AG10803 (cell line): ENCODE results near the gene TICAM1.
"Not testable (repeated sequence)": the region's sequence is repeated elsewhere in the genome, so short reads cannot be mapped to it uniquely, and the experiment has no call there.

Experiments
- DNase-seq: peaks from one replicate; pipeline ENCODE4 v3.0.0; 2010; ENCODE audit warnings: low read depth
- H3K4me3 ChIP-seq: 2 replicates; pipeline ENCODE4 v1.5.1; 2011; ENCODE audit warnings: mild to moderate bottlenecking, low read length, control low read depth
- TF ChIP-seq, protein P1 (sequence below): conservative IDR thresholded peaks from 2 replicates; pipeline ENCODE4 v1.5.1; 2011; ENCODE audit warnings: mild to moderate bottlenecking, low read length, control low read depth, inconsistent platforms

Gene TICAM1

DNA sequence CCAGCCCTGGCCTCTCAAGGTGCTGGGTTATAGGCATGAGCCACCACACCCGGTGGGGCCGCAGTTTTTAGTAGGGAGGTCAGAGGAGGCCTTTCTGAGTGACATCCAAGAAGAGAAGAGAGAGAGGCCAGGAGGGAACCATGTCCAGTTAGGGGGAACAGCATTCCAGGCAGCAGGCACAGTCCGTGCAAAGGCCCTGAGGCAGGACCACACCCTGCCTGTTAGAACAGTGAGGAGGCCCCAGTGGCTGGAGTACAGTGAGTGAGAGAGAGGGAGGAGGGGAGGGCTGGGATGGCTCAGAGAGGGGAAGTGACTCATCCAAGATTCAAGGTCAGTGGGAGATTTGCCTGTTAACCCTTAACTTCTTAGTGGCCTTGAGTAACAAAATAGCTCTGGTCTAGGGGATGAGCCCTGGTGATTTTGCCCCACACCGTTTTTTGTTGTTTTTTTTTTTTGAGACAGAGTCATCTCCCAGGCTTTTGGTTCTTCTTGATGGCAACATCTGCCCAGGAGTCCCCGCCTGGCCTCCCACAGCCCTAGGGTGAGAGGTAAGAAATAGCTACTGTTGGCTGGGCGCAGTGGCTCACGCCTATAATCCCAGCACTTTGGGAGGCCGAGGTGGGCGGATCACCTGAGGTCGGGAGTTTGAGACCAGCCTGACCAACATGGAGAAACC lies 38.7 kb upstream of the TICAM1 start:
- TF ChIP-seq, protein P1, sequence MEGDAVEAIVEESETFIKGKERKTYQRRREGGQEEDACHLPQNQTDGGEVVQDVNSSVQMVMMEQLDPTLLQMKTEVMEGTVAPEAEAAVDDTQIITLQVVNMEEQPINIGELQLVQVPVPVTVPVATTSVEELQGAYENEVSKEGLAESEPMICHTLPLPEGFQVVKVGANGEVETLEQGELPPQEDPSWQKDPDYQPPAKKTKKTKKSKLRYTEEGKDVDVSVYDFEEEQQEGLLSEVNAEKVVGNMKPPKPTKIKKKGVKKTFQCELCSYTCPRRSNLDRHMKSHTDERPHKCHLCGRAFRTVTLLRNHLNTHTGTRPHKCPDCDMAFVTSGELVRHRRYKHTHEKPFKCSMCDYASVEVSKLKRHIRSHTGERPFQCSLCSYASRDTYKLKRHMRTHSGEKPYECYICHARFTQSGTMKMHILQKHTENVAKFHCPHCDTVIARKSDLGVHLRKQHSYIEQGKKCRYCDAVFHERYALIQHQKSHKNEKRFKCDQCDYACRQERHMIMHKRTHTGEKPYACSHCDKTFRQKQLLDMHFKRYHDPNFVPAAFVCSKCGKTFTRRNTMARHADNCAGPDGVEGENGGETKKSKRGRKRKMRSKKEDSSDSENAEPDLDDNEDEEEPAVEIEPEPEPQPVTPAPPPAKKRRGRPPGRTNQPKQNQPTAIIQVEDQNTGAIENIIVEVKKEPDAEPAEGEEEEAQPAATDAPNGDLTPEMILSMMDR, result no peak
- DNase-seq, result peak; percentile 94
- H3K4me3 ChIP-seq, result no peak overlapping the region

DNA sequence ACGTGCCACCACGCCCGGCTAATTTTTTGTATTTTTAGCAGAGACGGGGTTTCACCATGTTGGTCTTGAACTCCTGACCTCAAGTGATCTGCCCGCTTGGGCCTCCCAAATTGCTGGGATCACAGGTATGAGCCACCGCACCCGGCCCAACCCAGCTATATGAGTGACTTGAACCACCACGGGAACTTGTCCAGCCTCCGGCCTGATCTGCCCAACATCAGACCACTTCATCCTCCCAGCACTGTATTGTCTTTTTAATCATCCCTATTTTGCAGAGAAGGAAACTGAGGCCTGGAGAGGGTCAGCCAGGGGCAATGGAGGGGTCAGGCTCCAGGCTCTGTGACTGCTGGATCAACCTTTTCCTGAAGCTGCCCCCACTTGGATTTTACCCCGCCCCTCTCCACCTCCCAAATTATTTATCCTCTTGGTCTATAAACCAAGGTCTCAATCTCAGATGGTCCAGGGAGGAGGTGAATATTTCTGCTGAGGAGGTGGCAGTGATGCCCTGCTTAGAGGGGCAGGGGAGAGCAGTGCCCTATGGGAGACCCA lies 36.8 kb upstream of the TICAM1 start:
- no peak for DNase-seq
- no peak overlapping the region for H3K4me3 ChIP-seq
- TF ChIP-seq, protein P1, result no peak

DNA sequence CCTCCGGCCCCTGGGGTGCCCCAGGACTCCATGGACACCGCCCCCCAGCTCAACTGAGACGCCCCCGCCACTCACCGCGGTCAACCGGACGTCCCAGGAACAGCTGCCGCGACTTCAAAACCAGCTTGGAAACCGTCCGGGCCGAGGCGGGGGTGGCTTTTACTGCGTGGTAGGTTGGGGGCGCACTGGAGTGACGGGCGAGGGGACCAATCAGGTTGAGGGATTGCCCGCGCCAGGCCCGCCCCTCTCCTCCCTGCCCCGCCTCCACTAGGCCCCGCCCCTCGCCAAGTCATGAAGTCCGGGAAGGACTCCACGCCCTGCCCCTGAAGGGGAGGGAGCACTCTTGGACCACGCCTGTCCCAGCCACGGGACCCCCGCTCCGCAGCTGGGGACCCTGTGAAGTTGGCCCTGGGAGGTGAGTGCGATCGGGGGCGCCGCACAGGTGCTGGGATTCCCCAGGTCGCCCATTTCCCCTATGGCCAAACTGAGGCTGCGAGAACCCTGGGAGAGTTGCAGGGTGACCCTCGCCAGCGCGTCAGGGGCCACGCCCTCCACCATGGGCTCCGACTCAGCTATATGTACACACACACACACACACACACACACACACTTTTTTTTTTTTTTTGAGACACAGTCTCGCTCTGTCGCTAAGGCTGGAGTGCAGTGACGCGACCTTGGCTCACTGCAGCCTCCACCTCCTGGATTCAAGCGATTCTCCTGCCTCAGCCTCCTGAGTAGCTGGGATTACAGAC lies 36.2 kb upstream of the TICAM1 start, which contains the start of gene PLIN3:
PLIN3 (minus strand) TSS at position 134 of the 752 bp plus-strand sequence. CDS start 6,273 bp downstream, outside the sequence.
- TF ChIP-seq, protein P1, result no peak
- peak within 1 kb of the TSS; percentile 94 for H3K4me3 ChIP-seq
- peak; percentile 96 for DNase-seq

DNA sequence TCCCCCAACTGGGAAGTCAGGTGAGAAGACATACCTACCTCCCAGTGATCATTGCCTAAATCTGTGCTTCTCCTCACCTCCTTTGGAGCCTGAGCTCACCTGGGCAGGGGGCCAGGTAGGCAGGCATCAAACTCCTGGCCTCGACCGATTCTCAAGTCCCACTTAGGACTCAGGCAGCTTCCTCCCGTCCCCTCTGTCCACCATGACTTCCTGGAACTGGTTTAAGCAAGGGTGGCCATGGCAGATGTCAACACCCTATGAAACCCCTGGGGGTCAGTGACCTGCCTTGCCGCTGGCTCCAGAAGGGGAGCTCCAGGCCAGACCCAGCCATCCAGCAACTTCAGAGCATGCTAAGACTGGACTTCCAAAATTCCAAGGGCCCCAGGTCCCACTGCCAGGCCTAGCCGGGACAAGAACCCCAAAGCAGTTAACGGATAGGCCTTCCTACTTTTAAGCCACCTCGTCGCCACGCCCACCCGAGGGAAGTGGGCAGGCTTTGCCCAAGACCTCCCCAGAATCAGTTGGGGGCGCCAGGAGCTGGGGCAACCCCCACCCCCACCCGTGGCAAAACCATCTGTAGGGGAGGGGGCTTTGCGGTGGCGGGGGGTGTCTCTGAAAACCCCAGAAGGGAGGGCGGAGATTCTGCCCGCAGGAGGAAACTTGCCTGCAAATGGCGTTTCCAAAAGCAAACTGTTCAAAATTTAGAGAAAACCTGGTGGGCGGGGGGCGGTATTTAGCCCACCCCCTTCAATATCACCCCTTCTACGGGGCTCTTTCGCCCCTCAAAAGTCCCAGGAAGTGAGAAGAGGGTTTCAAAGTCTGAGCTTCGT lies 35.3 kb upstream of the TICAM1 start:
- peak overlapping the region; percentile 94 for H3K4me3 ChIP-seq
- TF ChIP-seq, protein P1, result no peak
- peak; percentile 48 for DNase-seq

DNA sequence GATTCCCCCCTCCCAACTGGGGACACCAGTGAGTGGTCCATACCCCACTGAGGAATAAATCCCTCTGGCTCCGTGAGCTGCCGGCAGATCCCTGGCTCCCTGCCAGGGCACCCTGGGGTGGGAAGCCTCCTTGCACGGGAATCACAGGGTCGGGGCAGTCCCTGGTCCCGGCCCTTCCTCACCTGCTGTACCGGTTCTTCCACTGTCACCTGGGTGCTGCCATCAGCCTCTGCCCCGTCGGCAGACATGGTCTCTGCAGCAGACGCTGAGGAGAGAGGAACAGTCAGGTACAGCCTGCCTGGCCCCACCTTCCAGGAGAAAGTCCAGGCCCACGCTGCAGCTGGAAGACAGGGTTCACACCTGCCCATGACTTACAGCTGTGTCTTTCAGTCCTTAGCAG lies 29.6 kb upstream of the TICAM1 start:
- no peak for DNase-seq
- no peak overlapping the region for H3K4me3 ChIP-seq
- TF ChIP-seq, protein P1, result no peak

DNA sequence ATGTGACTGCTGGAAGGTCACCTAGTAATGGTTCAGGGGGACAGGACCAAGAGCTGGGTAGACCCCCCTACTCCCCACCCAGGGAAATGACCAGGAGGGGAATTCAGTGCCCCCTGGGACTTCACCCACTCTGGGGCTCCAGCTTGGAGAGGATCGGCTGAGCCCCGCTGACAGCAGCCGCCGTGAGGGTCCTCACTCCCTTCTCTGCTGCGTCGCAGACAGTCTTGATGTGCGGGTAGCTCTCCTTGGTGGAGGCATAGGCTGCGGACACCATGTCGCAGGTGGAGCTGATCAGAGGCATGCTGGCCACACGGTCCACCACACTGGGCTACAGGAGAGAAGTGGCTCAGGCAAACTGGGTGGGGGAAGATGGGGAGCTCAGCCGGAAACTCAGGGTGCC lies 28.2 kb upstream of the TICAM1 start:
- H3K4me3 ChIP-seq, result no peak overlapping the region
- TF ChIP-seq, protein P1, result no peak
- no peak for DNase-seq

DNA sequence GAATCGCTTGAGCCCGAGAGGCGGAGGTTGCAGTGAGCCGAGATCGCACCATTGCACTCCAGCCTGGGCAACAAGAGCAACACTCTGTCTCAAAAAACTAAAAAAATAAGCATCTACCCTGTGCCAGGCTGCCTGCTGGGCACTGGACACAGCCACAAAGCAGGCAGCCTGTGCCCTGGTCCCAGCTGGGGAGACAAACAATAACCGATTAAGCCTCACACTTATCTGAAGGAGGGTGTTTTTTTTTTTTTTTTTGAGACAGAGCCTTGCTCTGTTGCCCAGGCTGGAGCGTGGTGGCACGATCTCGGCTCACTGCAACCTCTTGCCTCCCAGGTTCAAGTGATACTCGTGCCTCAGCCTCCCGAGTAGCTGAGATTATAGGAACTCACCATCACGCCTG lies 25.0 kb upstream of the TICAM1 start:
- H3K4me3 ChIP-seq, DNase-seq: not testable (repeated sequence)

DNA sequence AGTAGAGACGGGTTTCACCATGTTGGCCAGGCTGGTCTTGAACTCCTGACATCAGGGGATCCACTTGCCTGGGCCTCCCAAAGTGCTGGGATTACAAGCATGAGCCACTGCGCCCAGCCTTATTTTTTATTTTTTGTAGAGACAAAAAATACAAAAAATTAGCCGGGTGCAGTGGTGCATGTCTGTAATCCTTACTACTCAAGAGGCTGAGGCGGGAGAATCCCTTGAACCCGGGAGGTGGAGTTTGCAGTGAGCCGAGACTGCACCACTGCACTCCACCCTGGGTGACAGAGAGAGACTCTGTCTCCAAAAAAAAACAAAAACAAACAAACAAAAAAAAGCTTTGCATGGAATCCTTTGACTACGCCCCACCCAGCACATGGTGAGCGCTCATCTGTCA lies 22.0 kb upstream of the TICAM1 start:
- H3K4me3 ChIP-seq, DNase-seq: not testable (repeated sequence)
